ENCODE measurements around the gene S100G.

- no peak for TF ChIP-seq CTCF (IDR thresholded peaks at IDR 0.05; ENCODE audit: borderline replicate concordance, extremely low read depth, low read length, poor library complexity, severe bottlenecking)
- TF ChIP-seq EZH2 (IDR thresholded peaks at IDR 0.05; ENCODE audit: borderline replicate concordance, low read depth, low read length, severe bottlenecking): no peak
Observed at GRCh38 chrX:16659321-16659720, 9.4 kb downstream of the S100G start.

Measured in DND-41 (cell line).